Measurements from ENCODE around the gene FBLN2. TPM values are rescaled to one million over a fixed set of nuclear protein-coding genes. Genes with fewer than 3 reads are reported as not detected.

FBLN2 gene
- total RNA-seq, 1 donor from 2014 or later = 323 TPM

GRCh38 chr3:13563911-13564310 lies 15.0 kb downstream of the FBLN2 start:
- Histone ChIP-seq H3K27me3 (no peaks in the 10 kb centered on the region), H3K27ac (no peak overlapping the region), H3K4me1 (peaks cover 0 to 3% of the 10 kb centered on the region in 2 donors), H3K36me3 (no peaks in the 10 kb centered on the region), H3K4me3 (no peak overlapping the region), H3K9me3 (no peaks in the 10 kb centered on the region)
- TF ChIP-seq, protein P1, sequence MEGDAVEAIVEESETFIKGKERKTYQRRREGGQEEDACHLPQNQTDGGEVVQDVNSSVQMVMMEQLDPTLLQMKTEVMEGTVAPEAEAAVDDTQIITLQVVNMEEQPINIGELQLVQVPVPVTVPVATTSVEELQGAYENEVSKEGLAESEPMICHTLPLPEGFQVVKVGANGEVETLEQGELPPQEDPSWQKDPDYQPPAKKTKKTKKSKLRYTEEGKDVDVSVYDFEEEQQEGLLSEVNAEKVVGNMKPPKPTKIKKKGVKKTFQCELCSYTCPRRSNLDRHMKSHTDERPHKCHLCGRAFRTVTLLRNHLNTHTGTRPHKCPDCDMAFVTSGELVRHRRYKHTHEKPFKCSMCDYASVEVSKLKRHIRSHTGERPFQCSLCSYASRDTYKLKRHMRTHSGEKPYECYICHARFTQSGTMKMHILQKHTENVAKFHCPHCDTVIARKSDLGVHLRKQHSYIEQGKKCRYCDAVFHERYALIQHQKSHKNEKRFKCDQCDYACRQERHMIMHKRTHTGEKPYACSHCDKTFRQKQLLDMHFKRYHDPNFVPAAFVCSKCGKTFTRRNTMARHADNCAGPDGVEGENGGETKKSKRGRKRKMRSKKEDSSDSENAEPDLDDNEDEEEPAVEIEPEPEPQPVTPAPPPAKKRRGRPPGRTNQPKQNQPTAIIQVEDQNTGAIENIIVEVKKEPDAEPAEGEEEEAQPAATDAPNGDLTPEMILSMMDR (IDR thresholded peaks at IDR 0.05) = no peak
- intact Hi-C loops (cut with DNase I) = no loop called here
- DNase-seq (ENCODE audit: low spot score in 2 of 2) = no peak

DNA sequence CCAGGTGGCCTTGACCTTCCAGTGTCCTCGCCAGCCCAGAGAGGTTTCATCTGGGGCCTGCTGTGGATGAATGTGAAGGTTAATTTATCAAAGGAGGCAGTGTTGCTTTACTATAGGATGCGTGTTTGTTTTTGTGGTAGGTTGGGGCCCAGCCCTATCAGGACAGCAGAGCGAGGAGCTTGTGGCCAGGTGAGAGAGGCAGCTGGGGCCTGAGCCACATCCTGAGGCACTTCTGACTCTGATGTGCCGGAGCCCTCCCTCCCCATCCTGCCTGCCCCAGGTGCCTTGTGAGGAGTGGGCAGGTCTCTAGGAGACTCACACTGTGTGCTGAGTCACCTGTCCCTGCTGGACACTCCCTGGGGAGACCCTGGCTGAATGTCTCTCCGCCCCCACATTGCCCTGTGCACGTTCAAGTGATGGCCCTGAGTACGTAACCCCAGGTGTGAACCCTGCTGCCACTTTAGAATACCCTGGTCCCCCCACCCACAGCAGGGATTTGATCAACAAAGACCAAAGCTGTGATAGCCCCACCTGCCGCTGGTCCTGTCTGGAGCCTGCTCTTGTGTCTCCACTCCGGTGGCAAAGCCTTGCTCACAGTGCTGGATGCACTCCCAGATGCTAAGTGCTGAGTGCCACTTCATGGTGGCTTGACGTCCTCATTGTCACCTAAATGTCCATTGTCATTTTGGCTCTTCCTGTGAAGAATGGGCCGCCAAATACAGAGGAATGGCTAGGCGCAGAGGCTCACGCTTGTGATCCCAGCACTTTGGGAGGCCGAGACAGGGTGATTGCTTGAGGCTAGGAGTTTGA lies 16.0 kb downstream of the FBLN2 start:
- no peak overlapping the region for H3K4me3 ChIP-seq
- TF ChIP-seq, protein P1 (IDR thresholded peaks at IDR 0.05) = no peak
- peaks cover 0 to 3% of the 10 kb centered on the region in 2 donors for H3K4me1 ChIP-seq

GRCh38 chr3:13565581-13566452 lies 16.9 kb downstream of the FBLN2 start:
- no peaks in the 10 kb centered on the region for H3K36me3 ChIP-seq
- intact Hi-C loops (cut with DNase I) = no loop called here
- no peak for DNase-seq (ENCODE audit: low spot score in 2 of 2)
- H3K4me1 ChIP-seq = no peaks in the 10 kb centered on the region
- no peaks in the 10 kb centered on the region for H3K9me3 ChIP-seq
- no peak overlapping the region for H3K27ac ChIP-seq
- H3K4me3 ChIP-seq = no peak overlapping the region
- TF ChIP-seq, protein P1 (IDR thresholded peaks at IDR 0.05) = no peak
- H3K27me3 ChIP-seq = no peaks in the 10 kb centered on the region

More for the DNA sequence above, 16.0 kb downstream of the FBLN2 start:
- Histone ChIP-seq H3K36me3 (no peaks in the 10 kb centered on the region), H3K27ac (no peak overlapping the region), H3K27me3 (no peaks in the 10 kb centered on the region), H3K9me3 (no peaks in the 10 kb centered on the region)
- intact Hi-C loops (cut with DNase I) = no loop called here
- no peak for DNase-seq (ENCODE audit: low spot score in 2 of 2)

- no peak for DNase-seq (ENCODE audit: low spot score in 2 of 2)
- Histone ChIP-seq H3K9me3 (no peaks in the 10 kb centered on the region), H3K4me3 (no peak overlapping the region), H3K27ac (no peak overlapping the region), H3K36me3 (no peaks in the 10 kb centered on the region), H3K4me1 (no peaks in the 10 kb centered on the region), H3K27me3 (no peaks in the 10 kb centered on the region)
- TF ChIP-seq, protein P1 (IDR thresholded peaks at IDR 0.05) = no peak
- intact Hi-C loops (cut with DNase I) = no loop called here
Observed at GRCh38 chr3:13566453-13566748, 17.5 kb downstream of the FBLN2 start.

GRCh38 chr3:13566769-13567310 lies 17.9 kb downstream of the FBLN2 start:
- Histone ChIP-seq H3K27me3 (no peaks in the 10 kb centered on the region), H3K4me3 (no peak overlapping the region), H3K9me3 (no peaks in the 10 kb centered on the region), H3K27ac (no peak overlapping the region), H3K4me1 (no peaks in the 10 kb centered on the region), H3K36me3 (no peaks in the 10 kb centered on the region)
- TF ChIP-seq, protein P1 (IDR thresholded peaks at IDR 0.05) = no peak
- intact Hi-C loops (cut with DNase I) = no loop called here
- no peak for DNase-seq (ENCODE audit: low spot score in 2 of 2)
